Fibroblast of lung (primary cell): ENCODE data around the gene TOR2A. TPM values are rescaled to one million over a fixed set of nuclear protein-coding genes. Genes with fewer than 3 reads are reported as not detected.
A peak's percentile ranks its signal among the peaks of the same experiment; 100 is the strongest.

Experiments
- DNase-seq, 2 donors: peaks; one replicate each; pipeline versions ENCODE4 v3.0.0 to v3.0.0-alpha.2; 2010; ENCODE audit warnings: low read depth in 2 of 2
- H2AFZ ChIP-seq: 2 replicates; pipeline ENCODE4 v1.5.1; 2012; ENCODE audit warnings: low read length, control low read depth, inconsistent platforms
- H3K27ac ChIP-seq: 2 replicates; pipeline ENCODE4 v1.5.1; 2011; ENCODE audit warnings: low read length, control low read depth; ENCODE audit not compliant: insufficient read depth
- H3K27me3 ChIP-seq: 2 replicates; pipeline ENCODE4 v1.5.1; 2011; ENCODE audit warnings: mild to moderate bottlenecking, low read length; ENCODE audit not compliant: control insufficient read depth, insufficient read depth
- H3K36me3 ChIP-seq: 2 replicates; pipeline ENCODE4 v1.5.1; 2011; ENCODE audit warnings: low read length; ENCODE audit not compliant: control insufficient read depth, insufficient read depth
- H3K4me1 ChIP-seq: 2 replicates; pipeline ENCODE4 v1.5.1; 2011; ENCODE audit warnings: low read length; ENCODE audit not compliant: control insufficient read depth, insufficient read depth; ENCODE audit errors: extremely low read depth
- H3K4me2 ChIP-seq: 2 replicates; pipeline ENCODE4 v1.5.1; 2011; ENCODE audit warnings: low read length, control low read depth; ENCODE audit not compliant: insufficient read depth; ENCODE audit errors: extremely low read depth
- H3K4me3 ChIP-seq, 4 experiments: fragments of 200-600 bp in 1 of 4; sonication (generic) in 1 of 4; replicated peaks in 1 of 4; 2 replicates each; pipeline ENCODE4 v1.5.1; 2011 to 2016; ENCODE audit warnings: low read length in 4 of 4, low read depth in 3 of 4, mild to moderate bottlenecking in 3 of 4, control low read depth in 2 of 4, inconsistent platforms in 1 of 4, mixed read lengths in 1 of 4; ENCODE audit not compliant: insufficient read depth in 1 of 4; ENCODE audit errors: control extremely low read depth in 1 of 4
- H3K79me2 ChIP-seq: 2 replicates; pipeline ENCODE4 v1.5.1; 2012; ENCODE audit warnings: mild to moderate bottlenecking, low read length, inconsistent platforms; ENCODE audit not compliant: control insufficient read depth, insufficient read depth
- H3K9ac ChIP-seq: 2 replicates; pipeline ENCODE4 v1.5.1; 2011; ENCODE audit warnings: mild to moderate bottlenecking, low read length, control low read depth; ENCODE audit not compliant: insufficient read depth
- H3K9me3 ChIP-seq: 2 replicates; pipeline ENCODE4 v1.5.1; 2012; ENCODE audit warnings: low read depth, low read length; ENCODE audit not compliant: control insufficient read depth, insufficient read depth
- H4K20me1 ChIP-seq: 2 replicates; pipeline ENCODE4 v1.5.1; 2011; ENCODE audit warnings: low read length; ENCODE audit not compliant: control insufficient read depth, insufficient read depth; ENCODE audit errors: extremely low read depth
- CTCF ChIP-seq, 2 donors: IDR thresholded peaks in 1 of 2; conservative IDR thresholded peaks in 1 of 2; 1 replicate in 1 of 2; 2 replicates in 1 of 2; pipeline ENCODE4 v1.5.1; 2011 to 2012; ENCODE audit warnings: low read length in 2 of 2, control low read depth in 1 of 2, inconsistent platforms in 1 of 2, low read depth in 1 of 2, mild to moderate bottlenecking in 1 of 2
- EZH2 ChIP-seq: IDR thresholded peaks from 2 replicates; pipeline ENCODE4 v1.5.1; 2012; ENCODE audit warnings: low read length, control low read depth, mild to moderate bottlenecking; ENCODE audit errors: missing control alignments
- polyA plus RNA-seq, 2 donors: library from polyadenylated mRNA; depleted of rRNA in 1 of 2; stranded (reverse) in 1 of 2; unstranded in 1 of 2; fragments of >200 nt; gene quantifications; 2 replicates each; pipeline ENCODE4 v1.2.1, GENCODE V29; 2011 to 2012; ENCODE audit warnings: missing spikeins in 1 of 2
- total RNA-seq: library from RNA; depleted of rRNA; stranded (reverse); fragments of >200 nt; gene quantifications from 2 replicates; pipeline ENCODE4 v1.2.1, GENCODE V29; 2014

The TOR2A gene
- total and polyA plus RNA-seq, 2 donors (not counting 1 experiment from before 2014, with no cell fraction given), result 3.6 to 5.0 TPM

- no peak overlapping the region for H3K4me3 ChIP-seq
- H4K20me1 ChIP-seq, result peaks cover 1% of the 10 kb centered on the region
- H3K4me2 ChIP-seq, result no peak overlapping the region
- H3K79me2 ChIP-seq, result no peaks in the 10 kb centered on the region
- H3K27me3 ChIP-seq, result peaks cover 35% of the 10 kb centered on the region
- H3K4me1 ChIP-seq, result no peaks in the 10 kb centered on the region
- no peak overlapping the region for H3K27ac ChIP-seq
- DNase-seq, result no peak
- no peak overlapping the region for H3K9ac ChIP-seq
- no peaks in the 10 kb centered on the region for H3K36me3 ChIP-seq
- H2AFZ ChIP-seq, result no peak overlapping the region
- TF ChIP-seq CTCF (conservative IDR thresholded peaks at IDR 0.05 in 1 of 2, IDR thresholded peaks at IDR 0.05 in 1 of 2; ENCODE audit: low read depth in 1 of 2, low read length in 2 of 2) (no peak), EZH2 (no peak)
- H3K9me3 ChIP-seq, result no peaks in the 10 kb centered on the region
Measured at GRCh38 chr9:127756233-127756632, 21.1 kb upstream of the TOR2A start.

DNA sequence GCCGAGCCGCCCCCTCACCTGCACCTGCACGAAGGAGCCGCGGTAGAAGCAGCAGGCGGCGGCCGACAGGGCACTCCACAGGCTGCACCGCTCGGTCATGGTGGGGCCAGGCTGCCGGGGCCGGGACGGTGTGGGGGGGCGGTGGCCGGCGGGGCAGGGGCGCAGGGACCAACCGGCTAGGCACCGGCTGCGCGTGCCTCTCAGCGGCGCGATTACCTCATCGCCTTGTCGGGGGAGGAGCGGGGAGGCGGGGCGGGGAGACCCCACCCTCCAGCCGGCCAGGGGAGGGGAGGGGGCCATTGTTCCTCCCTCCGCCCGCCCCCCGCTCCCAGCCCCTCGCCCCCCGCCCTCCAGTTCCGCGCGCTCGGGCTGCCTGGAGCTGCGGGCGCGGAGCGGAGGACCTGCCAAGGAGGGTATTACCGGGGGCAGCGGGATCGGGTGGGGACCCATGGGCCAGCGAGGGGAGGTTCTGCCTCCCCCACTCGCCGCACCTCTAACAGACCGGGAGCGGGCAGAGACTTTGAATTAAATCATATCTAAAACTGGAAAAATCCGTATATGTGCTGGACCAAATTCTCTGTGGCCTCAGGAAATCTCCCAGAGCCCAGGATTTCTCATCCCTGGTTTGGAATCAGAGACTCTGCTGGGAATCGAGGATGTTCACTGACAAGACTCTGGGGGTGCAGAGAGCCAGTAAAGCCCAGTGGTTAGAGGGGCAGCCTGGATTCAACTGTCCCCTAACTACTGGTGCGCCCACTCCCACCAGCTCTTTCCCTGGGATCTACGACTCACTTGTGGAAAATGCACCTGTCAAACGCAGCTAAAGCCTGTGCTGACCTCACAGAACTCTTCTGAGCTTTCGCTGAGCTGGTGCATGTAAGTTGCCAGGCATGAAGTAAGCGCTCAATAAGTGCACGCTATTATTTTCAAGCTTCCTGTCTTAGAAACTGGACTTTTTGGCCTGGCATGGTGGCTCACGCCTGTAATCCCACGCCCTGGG is 20.3 kb upstream of the TOR2A start:
- H4K20me1 ChIP-seq, result peaks cover 2% of the 10 kb centered on the region
- no peak overlapping the region for H3K27ac ChIP-seq
- H3K4me3 ChIP-seq, result no peak overlapping the region
- no peak overlapping the region for H2AFZ ChIP-seq
- H3K79me2 ChIP-seq, result no peaks in the 10 kb centered on the region
- H3K36me3 ChIP-seq, result no peaks in the 10 kb centered on the region
- DNase-seq, result no peak
- H3K4me2 ChIP-seq, result no peak overlapping the region
- peaks cover 33% of the 10 kb centered on the region for H3K27me3 ChIP-seq
- no peaks in the 10 kb centered on the region for H3K9me3 ChIP-seq
- TF ChIP-seq CTCF (conservative IDR thresholded peaks at IDR 0.05 in 1 of 2, IDR thresholded peaks at IDR 0.05 in 1 of 2; ENCODE audit: low read depth in 1 of 2, low read length in 2 of 2) (no peak), EZH2 (peak; percentile 70)
- H3K4me1 ChIP-seq, result no peaks in the 10 kb centered on the region
- no peak overlapping the region for H3K9ac ChIP-seq

DNA sequence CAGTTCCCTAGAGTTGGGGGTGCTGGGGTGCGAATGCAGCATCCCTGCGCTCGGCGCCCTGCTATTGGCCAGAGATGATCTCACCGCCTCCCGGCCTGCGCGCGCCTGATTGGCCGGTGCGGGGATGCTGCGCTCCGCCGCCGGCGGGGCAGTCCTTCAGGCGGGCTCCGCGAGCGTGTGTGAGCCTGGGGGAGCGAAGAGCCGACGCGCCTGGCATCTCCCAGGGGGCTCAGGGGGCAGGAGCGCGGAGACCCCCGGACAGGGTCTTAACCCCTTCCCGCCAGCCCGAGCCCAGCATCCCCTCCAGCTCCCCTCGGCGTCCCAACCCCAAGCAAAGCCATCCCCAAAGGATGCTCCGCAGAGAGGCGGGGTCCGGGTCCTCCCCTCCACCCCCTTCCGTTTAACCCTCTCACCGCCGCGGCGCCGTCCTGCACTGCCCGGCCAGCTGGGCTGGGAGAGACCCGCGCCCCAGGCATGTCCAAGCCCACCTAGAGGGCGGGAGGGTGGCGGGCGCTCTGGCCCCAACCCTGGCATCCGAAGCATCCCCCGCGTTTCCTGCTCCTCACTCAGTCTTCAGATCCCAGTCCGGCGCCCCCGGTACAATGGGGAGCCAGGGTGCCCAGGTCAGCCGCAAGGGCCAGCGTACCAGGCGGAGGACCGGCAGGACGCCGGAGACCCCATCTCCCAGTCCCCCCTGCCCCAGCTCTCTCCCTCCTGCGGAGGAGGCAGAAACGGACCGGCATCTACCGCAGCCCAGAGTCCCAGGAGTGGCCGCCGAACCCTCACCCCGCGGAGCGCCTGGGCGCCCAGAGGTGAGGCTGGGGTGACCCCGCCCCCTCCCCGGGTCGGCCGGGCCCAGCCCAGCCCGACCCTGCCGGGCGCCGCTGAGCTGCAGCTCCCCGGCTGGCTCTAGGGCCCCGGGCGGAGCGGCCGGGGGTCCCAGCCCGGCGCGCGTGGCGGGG is 19.3 kb upstream of the TOR2A start:
- peak in 1 of 2 donors; percentile 16 for DNase-seq
- no peak overlapping the region for H3K9ac ChIP-seq
- no peak overlapping the region for H3K27ac ChIP-seq
- H3K36me3 ChIP-seq, result no peaks in the 10 kb centered on the region
- H3K9me3 ChIP-seq, result no peaks in the 10 kb centered on the region
- H2AFZ ChIP-seq, result no peak overlapping the region
- peaks cover 33% of the 10 kb centered on the region for H3K27me3 ChIP-seq
- H3K4me1 ChIP-seq, result no peaks in the 10 kb centered on the region
- H3K4me2 ChIP-seq, result no peak overlapping the region
- TF ChIP-seq EZH2 (peak; percentile 68), CTCF (conservative IDR thresholded peaks at IDR 0.05 in 1 of 2, IDR thresholded peaks at IDR 0.05 in 1 of 2; ENCODE audit: low read depth in 1 of 2, low read length in 2 of 2) (no peak)
- peaks cover 2% of the 10 kb centered on the region for H4K20me1 ChIP-seq
- H3K79me2 ChIP-seq, result no peaks in the 10 kb centered on the region
- H3K4me3 ChIP-seq, result no peak overlapping the region
